Measurements from ENCODE around the gene COX10. TPM values are rescaled to one million over a fixed set of nuclear protein-coding genes. Genes with fewer than 3 reads are reported as not detected.

Gene COX10
- total RNA-seq, 2 donors from 2014 or later: 31.6 to 67.6 TPM

DNA sequence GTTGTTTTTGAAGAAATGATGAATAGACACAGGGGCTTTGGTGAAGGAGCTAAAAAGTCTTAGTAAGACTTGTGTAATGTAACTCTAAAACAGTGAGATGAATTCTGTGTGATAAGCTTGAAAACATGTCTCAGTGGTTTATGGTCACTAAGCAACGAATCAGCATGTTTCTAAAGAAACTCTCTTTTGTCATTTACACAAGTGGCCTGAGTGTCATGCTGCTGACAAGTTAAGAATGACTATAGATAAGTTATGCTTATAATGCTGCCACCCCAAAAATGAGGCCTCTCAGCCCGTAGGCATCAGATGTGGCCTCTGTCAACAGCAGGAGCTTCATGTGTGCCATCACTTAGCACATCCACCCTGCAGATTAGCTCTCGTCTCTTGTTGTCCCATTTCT, 8.7 kb downstream of the COX10 start:
- no peak for DNase-seq (ENCODE audit: low spot score)
- peaks cover 20% of the 10 kb centered on the region for H3K36me3 ChIP-seq
- H3K9me3 ChIP-seq: no peaks in the 10 kb centered on the region
- no peak overlapping the region for H3K27ac ChIP-seq
- H3K27me3 ChIP-seq: no peaks in the 10 kb centered on the region
- TF ChIP-seq, protein P1, sequence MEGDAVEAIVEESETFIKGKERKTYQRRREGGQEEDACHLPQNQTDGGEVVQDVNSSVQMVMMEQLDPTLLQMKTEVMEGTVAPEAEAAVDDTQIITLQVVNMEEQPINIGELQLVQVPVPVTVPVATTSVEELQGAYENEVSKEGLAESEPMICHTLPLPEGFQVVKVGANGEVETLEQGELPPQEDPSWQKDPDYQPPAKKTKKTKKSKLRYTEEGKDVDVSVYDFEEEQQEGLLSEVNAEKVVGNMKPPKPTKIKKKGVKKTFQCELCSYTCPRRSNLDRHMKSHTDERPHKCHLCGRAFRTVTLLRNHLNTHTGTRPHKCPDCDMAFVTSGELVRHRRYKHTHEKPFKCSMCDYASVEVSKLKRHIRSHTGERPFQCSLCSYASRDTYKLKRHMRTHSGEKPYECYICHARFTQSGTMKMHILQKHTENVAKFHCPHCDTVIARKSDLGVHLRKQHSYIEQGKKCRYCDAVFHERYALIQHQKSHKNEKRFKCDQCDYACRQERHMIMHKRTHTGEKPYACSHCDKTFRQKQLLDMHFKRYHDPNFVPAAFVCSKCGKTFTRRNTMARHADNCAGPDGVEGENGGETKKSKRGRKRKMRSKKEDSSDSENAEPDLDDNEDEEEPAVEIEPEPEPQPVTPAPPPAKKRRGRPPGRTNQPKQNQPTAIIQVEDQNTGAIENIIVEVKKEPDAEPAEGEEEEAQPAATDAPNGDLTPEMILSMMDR (IDR thresholded peaks at IDR 0.05): no peak
- H3K4me1 ChIP-seq: peaks cover 0 to 6% of the 10 kb centered on the region in 2 donors
- H3K4me3 ChIP-seq: no peak overlapping the region

DNA sequence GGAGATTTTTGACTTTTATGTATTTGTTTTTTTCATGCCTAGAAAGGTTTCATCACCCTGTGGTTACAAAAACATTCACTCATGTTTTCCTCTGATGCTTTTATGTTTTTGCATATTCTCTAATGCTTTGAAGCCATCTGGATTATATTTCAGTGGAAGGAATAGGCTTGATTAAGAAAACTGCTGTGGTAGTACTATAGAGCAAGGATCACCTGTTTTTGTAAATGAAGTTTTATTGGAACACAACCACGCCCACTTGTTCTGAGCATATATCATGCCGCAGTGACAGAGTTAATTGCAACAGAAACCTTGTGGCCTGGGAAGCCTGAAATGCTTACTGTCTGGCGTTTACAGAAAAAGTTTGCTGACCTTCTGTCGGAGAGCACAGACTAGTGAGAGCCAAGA, 11.5 kb downstream of the COX10 start:
- H3K9me3 ChIP-seq: no peaks in the 10 kb centered on the region
- peaks cover 0 to 6% of the 10 kb centered on the region in 2 donors for H3K4me1 ChIP-seq
- H3K4me3 ChIP-seq: no peak overlapping the region
- TF ChIP-seq, protein P1 (IDR thresholded peaks at IDR 0.05): no peak
- no peak overlapping the region for H3K27ac ChIP-seq
- H3K27me3 ChIP-seq: no peaks in the 10 kb centered on the region
- no peak for DNase-seq (ENCODE audit: low spot score)
- peaks cover 20% of the 10 kb centered on the region for H3K36me3 ChIP-seq

DNA sequence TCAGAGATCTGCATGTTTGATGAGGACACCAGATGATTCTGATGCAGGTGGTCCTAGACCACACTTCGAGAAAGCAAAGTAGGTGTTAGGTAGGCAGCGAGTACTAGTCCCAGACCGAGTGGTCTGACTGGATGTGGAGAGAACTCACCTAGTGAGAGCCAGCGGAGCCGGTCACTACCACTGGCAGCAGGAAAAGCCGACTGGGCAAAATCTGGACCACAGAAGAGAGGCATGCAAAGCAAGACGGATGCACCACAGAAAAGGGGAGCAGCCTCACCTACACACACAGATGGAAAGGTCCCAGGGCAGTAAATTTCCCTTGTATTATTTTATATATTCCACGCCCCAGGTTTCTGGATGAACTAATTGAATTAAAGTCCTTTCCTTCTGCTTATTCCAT, 13.5 kb downstream of the COX10 start:
- peaks cover 8% of the 10 kb centered on the region for H3K36me3 ChIP-seq
- H3K27me3 ChIP-seq: no peaks in the 10 kb centered on the region
- peaks cover 0 to 6% of the 10 kb centered on the region in 2 donors for H3K4me1 ChIP-seq
- no peak for DNase-seq (ENCODE audit: low spot score)
- H3K9me3 ChIP-seq: no peaks in the 10 kb centered on the region
- H3K4me3 ChIP-seq: no peak overlapping the region
- TF ChIP-seq, protein P1 (IDR thresholded peaks at IDR 0.05): no peak
- H3K27ac ChIP-seq: no peak overlapping the region

DNA sequence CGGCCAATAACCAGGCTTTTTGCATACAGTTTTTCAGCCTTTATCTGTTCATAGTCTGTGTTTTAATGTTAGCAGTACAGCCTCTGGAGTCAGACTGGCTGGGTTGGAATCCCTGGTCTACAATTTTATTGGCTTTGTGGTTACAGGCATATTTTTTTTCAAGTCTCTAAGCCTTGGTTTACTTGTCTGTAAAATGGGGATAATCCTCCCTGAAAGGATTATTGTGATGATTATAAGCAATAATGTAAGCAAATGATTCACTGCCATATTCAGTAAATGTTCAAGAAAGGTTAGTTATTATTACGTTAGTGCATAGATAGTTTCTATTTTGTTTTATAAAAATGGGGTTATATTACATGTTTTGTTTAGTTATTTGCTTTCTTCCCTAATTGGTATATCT, 15.7 kb downstream of the COX10 start:
- H3K27ac ChIP-seq: no peak overlapping the region
- H3K27me3 ChIP-seq: no peaks in the 10 kb centered on the region
- DNase-seq (ENCODE audit: low spot score): no peak
- no peaks in the 10 kb centered on the region for H3K4me1 ChIP-seq
- H3K4me3 ChIP-seq: no peak overlapping the region
- H3K9me3 ChIP-seq: no peaks in the 10 kb centered on the region
- TF ChIP-seq, protein P1 (IDR thresholded peaks at IDR 0.05): no peak
- no peaks in the 10 kb centered on the region for H3K36me3 ChIP-seq

DNA sequence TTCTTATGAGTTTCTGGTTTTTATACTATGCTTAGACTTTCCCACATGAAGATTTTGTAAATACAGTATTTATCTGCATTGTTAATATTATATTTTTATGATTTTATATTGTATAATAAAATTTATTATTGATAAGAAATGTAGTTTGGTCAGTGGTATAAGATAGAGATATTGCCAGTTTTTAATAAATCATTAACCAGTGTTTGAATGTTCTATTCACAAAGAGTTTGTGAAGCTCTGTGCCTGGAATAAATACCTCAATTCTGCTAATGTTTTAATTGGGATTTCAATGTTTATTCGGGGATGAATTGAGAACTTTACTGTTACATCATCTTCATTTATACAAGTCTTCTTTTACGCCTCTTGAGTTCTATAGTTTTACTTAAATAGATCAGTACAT, 16.9 kb downstream of the COX10 start:
- Histone ChIP-seq H3K27ac (no peak overlapping the region), H3K36me3 (no peaks in the 10 kb centered on the region), H3K9me3 (no peaks in the 10 kb centered on the region), H3K4me1 (no peaks in the 10 kb centered on the region), H3K27me3 (no peaks in the 10 kb centered on the region), H3K4me3 (no peak overlapping the region)
- DNase-seq (ENCODE audit: low spot score): no peak
- TF ChIP-seq, protein P1 (IDR thresholded peaks at IDR 0.05): no peak

DNA sequence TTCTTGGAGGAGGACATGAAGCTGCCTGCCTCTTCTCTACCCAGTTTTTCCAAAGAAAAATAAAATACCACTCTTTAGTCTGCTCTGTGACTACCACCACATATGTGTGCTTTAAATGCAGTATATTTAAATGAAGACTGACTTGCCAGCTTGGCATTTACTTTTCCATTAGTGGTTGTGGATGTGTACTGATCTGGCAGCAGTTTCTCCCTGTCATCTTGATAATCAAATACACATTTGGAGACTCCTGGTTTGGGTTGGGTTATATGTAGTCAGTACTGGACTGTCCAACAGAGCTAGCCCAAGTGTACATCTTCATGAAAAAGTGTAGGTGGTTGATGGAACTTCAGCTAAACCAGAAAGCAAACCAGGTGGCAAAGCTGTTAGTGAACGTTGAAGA, 19.9 kb downstream of the COX10 start:
- H3K27me3 ChIP-seq: no peaks in the 10 kb centered on the region
- TF ChIP-seq, protein P1 (IDR thresholded peaks at IDR 0.05): no peak
- DNase-seq (ENCODE audit: low spot score): no peak
- H3K4me3 ChIP-seq: no peak overlapping the region
- peaks cover 0 to 5% of the 10 kb centered on the region in 2 donors for H3K4me1 ChIP-seq
- no peak overlapping the region for H3K27ac ChIP-seq
- no peaks in the 10 kb centered on the region for H3K36me3 ChIP-seq
- no peaks in the 10 kb centered on the region for H3K9me3 ChIP-seq

Data from right atrium auricular region (tissue), 2 donors.